Fibroblast of lung (primary cell): ENCODE results near the gene SLTM.

ENCODE experiments used
- EZH2 ChIP-seq: IDR thresholded peaks from 2 replicates; pipeline ENCODE4 v1.5.1; 2012; ENCODE audit warnings: low read length, control low read depth, mild to moderate bottlenecking; ENCODE audit errors: missing control alignments
- TF ChIP-seq, protein P1 (sequence below), 2 donors: IDR thresholded peaks in 1 of 2; conservative IDR thresholded peaks in 1 of 2; 1 replicate in 1 of 2; 2 replicates in 1 of 2; pipeline ENCODE4 v1.5.1; 2011 to 2012; ENCODE audit warnings: low read length in 2 of 2, control low read depth in 1 of 2, inconsistent platforms in 1 of 2, low read depth in 1 of 2, mild to moderate bottlenecking in 1 of 2

DNA sequence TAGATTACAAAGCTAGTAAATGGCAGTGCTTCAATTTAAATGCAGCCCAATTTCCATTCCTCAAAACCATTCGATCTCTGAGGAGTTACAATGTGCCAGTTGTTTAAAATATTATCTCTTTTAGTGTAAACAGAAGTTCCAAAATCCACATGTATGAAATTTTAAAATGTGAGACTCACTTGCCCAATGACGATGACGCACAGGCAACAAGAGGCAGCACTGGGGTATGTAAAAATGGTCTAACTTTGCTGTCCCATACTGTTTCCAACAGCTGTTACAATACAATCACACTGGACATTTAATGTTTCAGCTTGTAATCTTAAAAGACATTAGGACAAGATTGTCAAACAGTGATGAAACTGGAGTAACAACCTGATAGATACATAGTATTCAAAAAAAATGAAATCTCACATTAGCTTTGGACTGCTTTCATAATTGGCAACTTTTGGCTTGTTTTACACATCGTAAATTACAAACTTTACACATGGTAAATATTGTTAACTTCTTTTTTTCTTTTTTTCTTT, 12.2 kb downstream of the SLTM start:
- TF ChIP-seq, protein P1, sequence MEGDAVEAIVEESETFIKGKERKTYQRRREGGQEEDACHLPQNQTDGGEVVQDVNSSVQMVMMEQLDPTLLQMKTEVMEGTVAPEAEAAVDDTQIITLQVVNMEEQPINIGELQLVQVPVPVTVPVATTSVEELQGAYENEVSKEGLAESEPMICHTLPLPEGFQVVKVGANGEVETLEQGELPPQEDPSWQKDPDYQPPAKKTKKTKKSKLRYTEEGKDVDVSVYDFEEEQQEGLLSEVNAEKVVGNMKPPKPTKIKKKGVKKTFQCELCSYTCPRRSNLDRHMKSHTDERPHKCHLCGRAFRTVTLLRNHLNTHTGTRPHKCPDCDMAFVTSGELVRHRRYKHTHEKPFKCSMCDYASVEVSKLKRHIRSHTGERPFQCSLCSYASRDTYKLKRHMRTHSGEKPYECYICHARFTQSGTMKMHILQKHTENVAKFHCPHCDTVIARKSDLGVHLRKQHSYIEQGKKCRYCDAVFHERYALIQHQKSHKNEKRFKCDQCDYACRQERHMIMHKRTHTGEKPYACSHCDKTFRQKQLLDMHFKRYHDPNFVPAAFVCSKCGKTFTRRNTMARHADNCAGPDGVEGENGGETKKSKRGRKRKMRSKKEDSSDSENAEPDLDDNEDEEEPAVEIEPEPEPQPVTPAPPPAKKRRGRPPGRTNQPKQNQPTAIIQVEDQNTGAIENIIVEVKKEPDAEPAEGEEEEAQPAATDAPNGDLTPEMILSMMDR (conservative IDR thresholded peaks at IDR 0.05 in 1 of 2, IDR thresholded peaks at IDR 0.05 in 1 of 2; ENCODE audit: low read depth in 1 of 2, low read length in 2 of 2), result no peak
- TF ChIP-seq EZH2, result no peak
